Gastroesophageal sphincter (tissue), 4 donors: ENCODE measurements around the gene NECAP2. TPM values are rescaled to one million over a fixed set of nuclear protein-coding genes. Genes with fewer than 3 reads are reported as not detected.

Source experiments
- ATAC-seq: fragments of 150-250 bp; one replicate; pipeline ENCODE4 v1.9.1; 2016; ENCODE audit warnings: mild to moderate bottlenecking, moderate library complexity
- H3K27ac ChIP-seq, 4 donors: fragments of 200-600 bp; sonication (generic) in 3 of 4; 1 replicate in 3 of 4; 2 replicates in 1 of 4; pipeline ENCODE4 v1.5.1; 2016 to 2019
- H3K27me3 ChIP-seq: fragments of 200-600 bp; sonication (generic); one replicate; pipeline ENCODE4 v1.5.1; 2019
- H3K36me3 ChIP-seq, 2 donors: fragments of 200-600 bp; sonication (generic); one replicate each; pipeline ENCODE4 v1.5.1; 2019; ENCODE audit warnings: control low read depth in 1 of 2
- H3K4me1 ChIP-seq, 3 donors: fragments of 200-600 bp; sonication (generic); 1 replicate in 2 of 3; 2 replicates in 1 of 3; pipeline ENCODE4 v1.5.1; 2016 to 2019; ENCODE audit warnings: control low read depth in 2 of 3
- H3K4me3 ChIP-seq, 2 donors: fragments of 200-600 bp; sonication (generic); one replicate each; pipeline ENCODE4 v1.5.1; 2019; ENCODE audit warnings: mild to moderate bottlenecking in 1 of 2, moderate library complexity in 1 of 2
- H3K9me3 ChIP-seq, 3 donors: fragments of 200-600 bp; sonication (generic); one replicate each; pipeline ENCODE4 v1.5.1; 2017 to 2019; ENCODE audit warnings: control low read depth in 2 of 3
- CTCF ChIP-seq, 4 experiments: fragments of 200-600 bp in 2 of 4; fragments of 450-650 bp in 2 of 4; sonication (generic) in 1 of 4; IDR thresholded peaks; one replicate each; pipeline ENCODE4 v1.5.1; 2017 to 2019; ENCODE audit warnings: antibody characterized with exemption in 4 of 4, mild to moderate bottlenecking in 2 of 4, moderate library complexity in 2 of 4
- EP300 ChIP-seq: sonication (generic); formaldehyde crosslinking; IDR thresholded peaks from one replicate; pipeline ENCODE4 v1.6.1; 2017; ENCODE audit warnings: antibody characterized with exemption, mild to moderate bottlenecking
- POLR2A ChIP-seq, 2 donors: fragments of 450-650 bp; IDR thresholded peaks; one replicate each; pipeline ENCODE4 v1.6.1; 2017; ENCODE audit warnings: antibody characterized with exemption in 2 of 2, mild to moderate bottlenecking in 2 of 2, moderate library complexity in 1 of 2
- POLR2AphosphoS5 ChIP-seq: sonication (generic); formaldehyde crosslinking; IDR thresholded peaks from one replicate; pipeline ENCODE4 v1.6.1; 2017; ENCODE audit warnings: antibody characterized with exemption
- WGBS, 2 donors: methylation state at CpG; one replicate each; pipeline ENCODE4 v1.1.5; 2018; ENCODE audit warnings: low coverage in 1 of 2; 5-methylcytosine and 5-hydroxymethylcytosine counted together
- total RNA-seq, 4 donors: library from RNA; depleted of rRNA; stranded (reverse); fragments of >200 nt; gene quantifications; one replicate each; pipeline ENCODE4 v1.1.0, GENCODE V29; 2016

NECAP2 gene
- total RNA-seq, 4 donors from 2014 or later: 31.4 to 43.2 (median 37.6) TPM

GRCh38 chr1:16394977-16395376 lies 45.5 kb upstream of the NECAP2 start:
- no peak overlapping the region for H3K27ac ChIP-seq
- TF ChIP-seq CTCF (IDR thresholded peaks at IDR 0.05) (no peak), POLR2A (IDR thresholded peaks at IDR 0.05) (no peak), EP300 (no peak), POLR2AphosphoS5 (no peak)
- no peak for ATAC-seq
- no peaks in the 10 kb centered on the region for H3K27me3 ChIP-seq
- no peaks in the 10 kb centered on the region for H3K9me3 ChIP-seq
- no peak overlapping the region for H3K4me3 ChIP-seq
- H3K4me1 ChIP-seq: peaks cover 0 to 50% (median 19%) of the 10 kb centered on the region in 3 donors
- peaks cover 0 to 72% of the 10 kb centered on the region in 2 donors for H3K36me3 ChIP-seq
- 90% methylated on average over 12 of the region's 13 CpGs; no CpG with 5 or more reads in 1 of the 2 donors for WGBS, 2 donors

DNA sequence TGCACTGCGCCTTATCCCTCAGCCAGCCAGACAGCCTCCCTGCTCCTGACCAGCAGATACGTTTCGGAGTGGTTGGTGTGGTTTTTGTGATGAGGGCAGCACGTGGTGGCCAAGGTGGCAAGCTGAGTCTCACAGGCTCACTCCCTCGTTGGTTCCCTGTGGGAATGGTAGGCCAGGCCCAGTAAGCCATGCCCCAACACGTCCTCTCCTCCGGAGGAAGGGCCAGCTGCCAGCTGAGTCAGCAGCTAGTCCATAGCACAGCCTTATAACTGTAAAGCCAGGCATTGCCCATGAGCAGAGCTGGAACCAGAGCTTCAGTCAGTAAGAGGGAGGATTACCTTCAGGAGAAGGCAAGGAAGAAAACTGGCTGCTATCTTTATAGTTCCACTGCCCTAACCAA lies 43.9 kb upstream of the NECAP2 start:
- 0 to 60% methylated on average over 2 of the region's 7 CpGs for WGBS, 2 donors
- Histone ChIP-seq H3K27ac (peak overlapping the region in 1 of 4 donors; percentile 30), H3K4me1 (peaks cover 0 to 33% (median 15%) of the 10 kb centered on the region in 3 donors), H3K9me3 (no peaks in the 10 kb centered on the region), H3K4me3 (no peak overlapping the region), H3K36me3 (peaks cover 0 to 74% of the 10 kb centered on the region in 2 donors), H3K27me3 (no peaks in the 10 kb centered on the region)
- no peak for TF ChIP-seq POLR2A (IDR thresholded peaks at IDR 0.05)
- no peak for TF ChIP-seq EP300
- no peak for TF ChIP-seq CTCF (IDR thresholded peaks at IDR 0.05)
- TF ChIP-seq POLR2AphosphoS5: no peak
- ATAC-seq: no peak

DNA sequence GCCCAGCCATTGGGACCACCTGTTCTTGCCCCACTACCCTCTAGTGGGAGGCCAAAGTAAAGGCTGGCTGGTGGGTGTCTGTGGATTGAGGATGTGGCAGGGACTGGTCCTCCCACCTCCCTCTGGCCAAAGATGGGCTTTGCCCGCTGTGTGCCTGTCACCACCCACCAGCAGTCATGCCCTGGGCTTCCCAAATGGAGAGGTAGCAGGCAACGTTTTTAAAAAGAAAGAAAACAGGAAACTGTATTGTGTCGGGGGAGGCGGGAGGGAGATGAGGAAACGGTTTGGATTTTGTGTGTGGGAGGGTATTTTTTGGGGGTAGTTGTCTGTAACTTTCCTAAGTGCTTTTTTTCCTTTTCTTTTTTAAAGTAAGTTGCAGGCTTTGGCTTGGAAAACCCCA lies 43.4 kb upstream of the NECAP2 start:
- H3K36me3 ChIP-seq: peaks cover 0 to 74% of the 10 kb centered on the region in 2 donors
- 61% methylated on average over 5 of the region's 5 CpGs; no CpG with 5 or more reads in 1 of the 2 donors for WGBS, 2 donors
- no peak overlapping the region for H3K4me3 ChIP-seq
- H3K4me1 ChIP-seq: peaks cover 0 to 28% (median 9%) of the 10 kb centered on the region in 3 donors
- TF ChIP-seq CTCF (IDR thresholded peaks at IDR 0.05) (no peak), POLR2A (IDR thresholded peaks at IDR 0.05) (no peak), EP300 (no peak), POLR2AphosphoS5 (no peak)
- no peak overlapping the region for H3K27ac ChIP-seq
- no peaks in the 10 kb centered on the region for H3K27me3 ChIP-seq
- no peak for ATAC-seq
- H3K9me3 ChIP-seq: no peaks in the 10 kb centered on the region

GRCh38 chr1:16398371-16398953 lies 42.1 kb upstream of the NECAP2 start:
- no peak overlapping the region for H3K4me3 ChIP-seq

More at GRCh38 chr1:16398371-16398953, 42.1 kb upstream of the NECAP2 start:
- Histone ChIP-seq H3K9me3 (no peaks in the 10 kb centered on the region), H3K27me3 (no peaks in the 10 kb centered on the region), H3K27ac (no peak overlapping the region), H3K36me3 (peaks cover 0 to 67% of the 10 kb centered on the region in 2 donors), H3K4me1 (peaks cover 0 to 15% (median 3%) of the 10 kb centered on the region in 3 donors)
- WGBS, 2 donors: no CpG with 5 or more reads among the region's 5 CpGs
- no peak for ATAC-seq
- TF ChIP-seq CTCF (IDR thresholded peaks at IDR 0.05) (no peak), EP300 (no peak), POLR2AphosphoS5 (no peak), POLR2A (IDR thresholded peaks at IDR 0.05) (no peak)
